NT2/D1 (cell line): Measurements from ENCODE around the gene ZEB1.
A peak's percentile ranks its signal among the peaks of the same experiment; 100 is the strongest.

Experiments used
- DNase-seq: peaks from one replicate; pipeline ENCODE4 v3.0.0-alpha.2; 2011; ENCODE audit warnings: low read depth, low spot score
- H3K27me3 ChIP-seq: 2 replicates; pipeline ENCODE4 v1.6.0; 2011; ENCODE audit warnings: mild to moderate bottlenecking; ENCODE audit not compliant: insufficient read length, insufficient read depth
- H3K36me3 ChIP-seq: 2 replicates; pipeline ENCODE4 v1.6.1; 2011; ENCODE audit warnings: mild to moderate bottlenecking, low read length, mixed read lengths; ENCODE audit not compliant: insufficient read depth, insufficient read length
- H3K4me1 ChIP-seq: 2 replicates; pipeline ENCODE4 v1.5.1; 2011; ENCODE audit not compliant: insufficient read depth, insufficient read length
- H3K4me3 ChIP-seq: 2 replicates; pipeline ENCODE4 v1.5.1; 2011; ENCODE audit warnings: low read depth; ENCODE audit not compliant: insufficient read length
- H3K9ac ChIP-seq: 2 replicates; pipeline ENCODE4 v1.6.0; 2011; ENCODE audit warnings: low read depth; ENCODE audit not compliant: insufficient read length
- H3K9me3 ChIP-seq: 2 replicates; pipeline ENCODE4 v1.5.1; 2011; ENCODE audit warnings: mild to moderate bottlenecking, low read length; ENCODE audit not compliant: insufficient read depth
- SUZ12 ChIP-seq: IDR thresholded peaks from 2 replicates; pipeline ENCODE4 v1.6.1; 2011; ENCODE audit not compliant: insufficient read length, insufficient read depth; ENCODE audit errors: extremely low read depth
- YY1 ChIP-seq: IDR thresholded peaks from 2 replicates; pipeline ENCODE4 v1.6.1; 2011; ENCODE audit not compliant: insufficient read length, insufficient read depth
- ZNF274 ChIP-seq: IDR thresholded peaks from 2 replicates; pipeline ENCODE4 v1.6.1; 2011; ENCODE audit warnings: mild to moderate bottlenecking, low read depth, low read length

ZEB1 gene

GRCh38 chr10:31318854-31319601, at the start of gene ZEB1:
ZEB1 (plus strand) TSS chr10:31319216; CDS start chr10:31319235, 19 bp downstream.
- Histone ChIP-seq H3K36me3 (no peaks in the 10 kb centered on the region), H3K27me3 (peaks cover 19% of the 10 kb centered on the region), H3K4me3 (peak within 1 kb of the TSS; percentile 84), H3K4me1 (no peaks in the 10 kb centered on the region), H3K9ac (peak within 1 kb of the TSS; percentile 81), H3K9me3 (no peaks in the 10 kb centered on the region)
- peak; percentile 79 for DNase-seq
- TF ChIP-seq ZNF274, result no peak
- TF ChIP-seq YY1, result peak; percentile 23

- no peak overlapping the region for H3K9ac ChIP-seq
- H3K36me3 ChIP-seq, result no peaks in the 10 kb centered on the region
- H3K4me3 ChIP-seq, result no peak overlapping the region
- H3K4me1 ChIP-seq, result no peaks in the 10 kb centered on the region
- no peaks in the 10 kb centered on the region for H3K9me3 ChIP-seq
- TF ChIP-seq ZNF274 (no peak), SUZ12 (no peak), YY1 (no peak)
- DNase-seq, result no peak
- no peaks in the 10 kb centered on the region for H3K27me3 ChIP-seq
These were observed 48.1 kb upstream of the ZEB1 start for GRCh38 chr10:31270954-31271353.

- H3K9ac ChIP-seq, result no peak overlapping the region
These were observed 46.2 kb upstream of the ZEB1 start for GRCh38 chr10:31272841-31273240.

GRCh38 chr10:31273789-31274188, 45.2 kb upstream of the ZEB1 start:
- DNase-seq, result no peak
- Histone ChIP-seq H3K27me3 (no peaks in the 10 kb centered on the region), H3K9ac (no peak overlapping the region), H3K4me3 (no peak overlapping the region), H3K36me3 (no peaks in the 10 kb centered on the region), H3K9me3 (no peaks in the 10 kb centered on the region), H3K4me1 (no peaks in the 10 kb centered on the region)
- TF ChIP-seq ZNF274 (no peak), YY1 (no peak), SUZ12 (no peak)

More at GRCh38 chr10:31272841-31273240, 46.2 kb upstream of the ZEB1 start:
- Histone ChIP-seq H3K27me3 (no peaks in the 10 kb centered on the region), H3K9me3 (no peaks in the 10 kb centered on the region), H3K4me3 (no peak overlapping the region), H3K36me3 (no peaks in the 10 kb centered on the region), H3K4me1 (no peaks in the 10 kb centered on the region)
- TF ChIP-seq YY1 (no peak), SUZ12 (no peak), ZNF274 (no peak)
- DNase-seq, result no peak

GRCh38 chr10:31274310-31274709, 44.7 kb upstream of the ZEB1 start:
- DNase-seq, result no peak
- TF ChIP-seq YY1 (no peak), ZNF274 (no peak), SUZ12 (no peak)
- H3K4me3 ChIP-seq, result no peak overlapping the region
- H3K27me3 ChIP-seq, result no peaks in the 10 kb centered on the region
- no peak overlapping the region for H3K9ac ChIP-seq
- H3K4me1 ChIP-seq, result no peaks in the 10 kb centered on the region
- H3K9me3 ChIP-seq, result no peaks in the 10 kb centered on the region
- no peaks in the 10 kb centered on the region for H3K36me3 ChIP-seq

GRCh38 chr10:31278279-31278941, 40.6 kb upstream of the ZEB1 start:
- no peaks in the 10 kb centered on the region for H3K9me3 ChIP-seq
- no peaks in the 10 kb centered on the region for H3K36me3 ChIP-seq
- no peak for DNase-seq
- H3K4me1 ChIP-seq, result no peaks in the 10 kb centered on the region
- no peak for TF ChIP-seq ZNF274
- TF ChIP-seq YY1, result no peak
- no peak for TF ChIP-seq SUZ12
- H3K4me3 ChIP-seq, result no peak overlapping the region
- no peaks in the 10 kb centered on the region for H3K27me3 ChIP-seq
- H3K9ac ChIP-seq, result no peak overlapping the region

GRCh38 chr10:31280972-31281371, 38.0 kb upstream of the ZEB1 start:
- H3K4me3 ChIP-seq, result no peak overlapping the region
- DNase-seq, result no peak
- no peaks in the 10 kb centered on the region for H3K36me3 ChIP-seq
- TF ChIP-seq ZNF274, result no peak
- TF ChIP-seq SUZ12, result no peak
- no peaks in the 10 kb centered on the region for H3K27me3 ChIP-seq
- no peaks in the 10 kb centered on the region for H3K4me1 ChIP-seq
- H3K9ac ChIP-seq, result no peak overlapping the region
- no peaks in the 10 kb centered on the region for H3K9me3 ChIP-seq
